HG02973 (cell line): ENCODE measurements around the gene GALNT16.

ENCODE experiments used
- ATAC-seq: cut with Tn5 transposase; IDR thresholded peaks from one replicate; pipeline ENCODE4 v1.9.1; 2021; ENCODE audit warnings: moderate library complexity; ENCODE audit not compliant: unreplicated experiment

GALNT16 gene

DNA sequence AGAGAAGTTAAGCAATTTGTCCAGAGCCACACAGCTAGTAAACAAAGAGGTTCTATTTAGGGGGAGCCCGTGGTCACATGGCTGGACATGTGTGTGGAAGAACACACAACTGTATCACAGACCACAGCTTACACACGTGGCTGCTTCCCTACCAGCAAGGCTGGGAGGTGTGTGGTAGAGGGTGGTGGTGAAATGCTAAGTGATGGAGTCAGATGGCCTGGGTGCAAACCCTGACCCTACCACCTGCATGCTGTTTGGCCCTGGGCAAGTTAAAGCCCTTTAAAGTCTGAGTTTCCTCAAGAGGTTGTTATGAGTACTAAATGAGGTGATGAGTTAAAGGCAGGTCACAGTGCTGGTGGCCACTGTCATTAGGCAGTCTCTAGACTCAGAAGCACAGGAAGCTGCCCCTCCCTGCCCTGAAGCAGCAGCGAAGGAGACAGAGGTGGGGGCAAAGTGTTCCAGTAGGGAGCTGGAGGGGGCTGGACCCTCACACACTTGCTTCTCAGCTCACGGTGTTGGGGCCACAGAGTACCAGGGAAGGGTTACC is 73.9 kb downstream of the GALNT16 start:
- no peak for ATAC-seq

- ATAC-seq, result no peak
Observed at GRCh38 chr14:69334576-69334975, 74.6 kb downstream of the GALNT16 start.

DNA sequence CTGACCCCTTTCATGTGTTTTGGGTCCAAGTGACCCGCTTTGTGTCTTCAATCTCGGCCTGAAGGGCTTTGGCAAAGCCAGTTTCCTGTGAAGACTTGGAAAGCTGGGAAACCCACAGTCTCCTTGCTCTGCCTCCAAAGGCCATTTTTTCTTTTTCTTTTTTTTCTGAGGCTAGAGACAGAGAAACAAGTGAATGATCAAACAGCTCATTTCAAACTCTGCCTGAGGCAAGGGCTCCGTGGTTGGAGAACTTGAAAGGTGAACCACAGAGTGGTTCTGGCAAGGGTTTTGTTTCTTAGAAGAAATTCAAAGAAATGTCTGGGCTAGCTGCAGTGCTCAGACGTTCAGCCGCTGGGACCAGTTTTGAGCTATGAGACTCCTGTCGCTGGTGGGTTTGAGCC is 75.4 kb downstream of the GALNT16 start:
- ATAC-seq, result no peak

DNA sequence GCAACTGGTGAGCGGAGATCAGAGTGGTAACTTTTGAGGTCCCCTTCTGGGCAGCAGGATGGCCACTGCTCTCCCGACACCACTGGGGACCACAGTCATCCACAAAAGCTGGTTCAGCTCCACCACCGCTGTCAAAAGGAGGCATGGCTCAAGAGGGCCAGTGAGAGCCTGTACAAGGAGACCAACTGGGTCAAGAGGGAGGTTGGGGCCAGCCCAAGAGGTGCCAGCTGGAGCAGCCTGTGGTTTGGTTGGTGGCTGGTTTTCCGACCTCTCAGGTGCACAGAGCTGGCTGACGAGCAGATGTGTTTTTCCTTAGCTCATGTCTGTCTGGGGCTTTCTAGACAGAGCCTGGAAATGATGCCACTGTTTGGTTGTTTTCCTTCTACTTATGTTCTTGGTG is 78.0 kb downstream of the GALNT16 start:
- no peak for ATAC-seq

DNA sequence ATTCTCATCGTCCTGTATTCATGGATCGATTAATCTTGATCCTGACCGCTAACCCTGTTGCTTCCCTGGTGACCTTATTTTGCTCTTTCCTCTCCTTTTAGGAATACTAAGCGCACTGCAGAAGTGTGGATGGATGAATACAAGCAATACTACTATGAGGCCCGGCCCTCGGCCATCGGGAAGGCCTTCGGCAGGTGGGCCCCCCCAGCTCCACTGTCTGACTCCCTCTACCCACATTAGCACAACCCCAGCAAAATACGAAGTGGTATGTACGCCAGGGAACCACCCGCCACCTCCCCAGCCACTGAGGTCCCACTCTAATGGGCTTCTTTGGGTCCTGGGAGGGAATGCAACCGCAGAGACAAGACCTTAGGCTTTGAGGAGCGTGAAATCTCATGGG is 79.5 kb downstream of the GALNT16 start:
- no peak for ATAC-seq

- ATAC-seq, result no peak
Observed at GRCh38 chr14:69342928-69343525, 83.1 kb downstream of the GALNT16 start.

DNA sequence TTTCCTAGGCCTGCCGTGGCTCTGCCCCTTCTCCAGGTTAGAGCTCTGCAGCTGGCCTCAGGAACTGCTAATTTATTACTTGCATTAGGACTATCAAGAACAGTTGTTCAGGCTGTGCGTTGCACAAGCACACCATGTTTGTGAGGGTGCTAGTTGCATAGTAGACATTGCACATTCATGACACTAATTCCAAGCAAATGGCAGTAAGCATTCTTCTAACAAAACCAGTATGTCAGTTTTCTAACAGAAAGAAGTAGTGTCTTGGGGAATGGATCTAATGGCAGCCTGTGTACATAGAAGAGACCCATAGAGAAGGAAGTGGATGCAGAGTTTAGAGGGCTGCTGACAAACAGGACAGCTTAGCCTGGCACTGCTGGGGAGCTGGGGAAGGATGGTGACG is 84.2 kb downstream of the GALNT16 start:
- ATAC-seq, result no peak

- no peak for ATAC-seq
Observed at GRCh38 chr14:69345402-69345801, 85.4 kb downstream of the GALNT16 start.

DNA sequence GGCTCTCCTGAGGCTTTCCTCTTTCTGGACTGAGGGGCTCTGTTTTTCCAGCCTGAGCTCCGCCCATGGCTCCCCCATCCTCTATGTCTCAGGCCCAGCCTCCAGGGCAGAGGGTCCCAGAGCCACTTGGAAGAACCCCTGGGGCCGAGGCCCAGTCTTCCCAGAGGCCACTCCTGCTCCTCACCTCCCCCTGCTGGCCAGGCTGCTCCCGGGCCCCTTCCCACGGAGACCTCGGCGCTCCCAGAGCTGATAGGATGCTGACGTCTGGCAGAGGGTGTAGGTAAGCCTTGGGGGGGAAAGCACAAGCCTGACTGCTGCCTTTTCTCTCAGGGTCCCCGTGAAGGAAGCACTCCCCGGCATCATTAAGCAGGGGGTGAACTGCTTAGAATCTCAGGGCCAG is 86.8 kb downstream of the GALNT16 start:
- ATAC-seq, result no peak

- no peak for ATAC-seq
Observed at GRCh38 chr14:69349091-69349777, 89.3 kb downstream of the GALNT16 start.

DNA sequence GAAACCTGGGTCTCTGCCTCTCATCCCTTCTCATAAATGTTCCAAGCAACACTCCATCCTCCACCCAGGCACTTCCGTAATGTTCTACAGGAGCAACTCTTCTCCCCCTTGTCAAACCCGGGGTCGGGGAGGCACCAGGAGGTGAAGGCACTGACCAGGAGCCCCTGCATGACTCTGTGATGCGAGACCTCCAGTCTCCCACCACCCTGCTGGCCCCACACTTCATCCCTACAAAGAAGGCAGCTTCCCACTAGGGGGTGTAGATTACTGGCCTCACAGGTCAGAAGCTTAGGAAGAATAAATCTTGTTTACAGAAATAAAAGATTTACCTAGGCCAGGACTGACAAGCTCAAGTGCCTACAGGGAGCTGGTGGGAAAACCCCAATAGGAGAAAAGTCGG is 90.9 kb downstream of the GALNT16 start:
- no peak for ATAC-seq

- no peak for ATAC-seq
Observed at GRCh38 chr14:69351385-69351784, 91.4 kb downstream of the GALNT16 start.

GRCh38 chr14:69351911-69352310 is 92.0 kb downstream of the GALNT16 start:
- no peak for ATAC-seq

DNA sequence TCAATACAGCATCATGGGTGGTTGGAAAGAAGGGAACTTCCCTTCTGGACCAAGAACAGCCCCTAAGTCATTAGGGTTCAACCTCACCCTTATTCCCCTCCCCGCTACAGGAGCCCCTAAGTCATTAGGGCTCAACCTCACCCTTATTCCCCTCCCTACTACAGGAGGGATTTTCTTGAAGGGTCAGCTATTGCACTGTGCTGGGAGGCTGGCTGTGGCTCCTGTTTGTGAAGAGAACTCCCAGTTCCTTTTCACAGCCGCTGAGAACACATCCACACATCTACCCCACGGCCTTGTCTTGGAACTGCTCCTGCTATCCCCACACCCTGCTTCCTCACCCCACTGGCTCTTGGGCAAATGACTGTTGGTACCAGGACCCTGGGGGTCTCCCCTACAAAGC is 93.2 kb downstream of the GALNT16 start:
- no peak for ATAC-seq

GRCh38 chr14:69354383-69355153 is 94.6 kb downstream of the GALNT16 start:
- peak; percentile 88 for ATAC-seq

GRCh38 chr14:69355154-69355597 is 95.2 kb downstream of the GALNT16 start:
- no peak for ATAC-seq

DNA sequence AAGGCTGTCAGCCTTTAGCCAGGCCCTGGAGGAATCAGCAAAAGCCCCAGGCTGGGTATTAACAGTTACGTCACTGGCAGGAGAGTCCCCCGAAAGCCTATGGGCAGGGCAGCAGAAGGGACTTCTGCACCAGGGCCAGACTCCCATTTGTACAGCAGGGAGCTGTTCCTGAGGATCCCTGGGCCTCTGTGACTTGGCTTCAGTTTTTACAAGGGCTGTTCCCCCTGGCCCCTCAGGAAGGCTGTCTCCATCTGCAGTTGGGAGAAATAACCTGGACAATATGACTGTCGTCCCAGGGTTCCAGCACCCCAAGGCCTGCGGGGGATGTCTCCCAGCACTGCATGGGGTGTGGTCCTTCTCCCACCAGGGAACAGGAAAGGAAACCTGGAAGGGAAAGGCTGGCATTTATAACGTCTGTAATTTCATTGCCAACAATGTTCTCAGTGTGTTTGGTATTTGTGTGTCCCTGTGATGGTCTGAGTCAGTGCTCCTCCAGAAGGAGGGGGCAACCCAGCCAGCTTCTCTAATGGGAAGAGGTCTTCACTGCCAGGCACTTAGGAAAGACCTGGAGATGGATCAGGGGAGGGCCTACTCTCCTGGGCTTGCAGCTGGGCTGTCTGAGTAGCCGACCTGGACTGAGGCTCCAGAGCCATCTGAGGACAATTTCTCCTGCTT is 95.8 kb downstream of the GALNT16 start:
- no peak for ATAC-seq

DNA sequence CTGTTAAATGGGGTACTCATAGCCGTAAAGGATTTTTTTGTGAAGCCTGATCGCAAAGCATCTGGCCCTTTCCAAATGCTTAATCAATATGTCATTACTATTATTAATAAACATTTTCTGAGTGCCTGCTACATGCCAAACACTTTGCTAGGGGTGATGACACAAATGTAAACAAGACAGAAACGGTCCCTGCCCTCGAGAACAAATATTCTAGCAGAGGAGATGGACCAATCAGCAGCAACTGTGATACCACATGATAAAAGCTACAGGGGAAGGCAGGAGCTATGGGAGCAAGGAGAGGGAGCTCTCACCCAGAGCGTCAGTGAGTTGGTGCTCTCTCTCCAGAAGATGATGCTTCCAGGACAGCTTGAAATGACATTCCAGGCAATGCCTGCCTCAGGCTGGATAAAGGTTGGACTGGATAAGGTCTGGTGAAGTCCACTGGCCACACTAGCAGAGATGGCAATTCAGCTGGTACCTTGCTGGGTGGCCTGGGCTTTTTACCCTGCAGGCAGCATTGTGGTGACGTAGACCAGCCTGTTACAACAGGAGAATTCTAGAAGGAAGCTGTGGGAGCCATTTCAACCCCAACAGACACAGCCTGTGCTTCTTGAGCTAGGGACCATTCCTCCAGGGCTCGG is 97.1 kb downstream of the GALNT16 start:
- no peak for ATAC-seq

DNA sequence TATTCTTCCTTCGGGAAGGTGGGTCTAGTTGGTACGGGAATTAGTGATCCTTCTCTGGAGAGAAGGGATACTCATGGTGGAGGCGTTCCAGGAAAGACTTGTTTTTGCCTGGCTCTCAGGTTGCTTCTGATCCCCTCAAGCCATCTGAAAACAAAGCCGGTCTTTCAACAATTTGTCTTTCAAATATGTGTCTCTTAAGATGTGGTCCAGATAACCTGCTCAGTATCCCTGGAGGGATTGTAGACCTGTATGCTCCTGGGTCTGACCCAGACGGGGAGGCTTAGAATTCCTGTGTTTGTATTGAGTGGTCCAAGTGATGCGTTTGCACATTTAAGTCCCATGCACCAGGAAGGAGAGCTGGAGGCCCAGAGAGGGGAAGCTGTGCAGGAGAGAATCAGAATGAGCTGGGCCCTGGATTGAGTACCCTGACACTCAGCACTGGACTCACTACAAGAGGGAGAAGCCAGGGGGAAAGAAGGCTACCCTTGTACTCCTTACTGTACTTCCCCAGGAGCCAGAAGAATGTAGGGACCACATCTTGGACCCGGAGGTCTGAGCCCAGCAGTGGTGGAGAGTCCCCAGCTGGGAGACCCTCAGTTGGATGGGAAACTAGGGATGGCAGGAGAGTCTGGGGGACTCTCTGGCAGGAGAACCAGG is 97.7 kb downstream of the GALNT16 start:
- ATAC-seq, result no peak

DNA sequence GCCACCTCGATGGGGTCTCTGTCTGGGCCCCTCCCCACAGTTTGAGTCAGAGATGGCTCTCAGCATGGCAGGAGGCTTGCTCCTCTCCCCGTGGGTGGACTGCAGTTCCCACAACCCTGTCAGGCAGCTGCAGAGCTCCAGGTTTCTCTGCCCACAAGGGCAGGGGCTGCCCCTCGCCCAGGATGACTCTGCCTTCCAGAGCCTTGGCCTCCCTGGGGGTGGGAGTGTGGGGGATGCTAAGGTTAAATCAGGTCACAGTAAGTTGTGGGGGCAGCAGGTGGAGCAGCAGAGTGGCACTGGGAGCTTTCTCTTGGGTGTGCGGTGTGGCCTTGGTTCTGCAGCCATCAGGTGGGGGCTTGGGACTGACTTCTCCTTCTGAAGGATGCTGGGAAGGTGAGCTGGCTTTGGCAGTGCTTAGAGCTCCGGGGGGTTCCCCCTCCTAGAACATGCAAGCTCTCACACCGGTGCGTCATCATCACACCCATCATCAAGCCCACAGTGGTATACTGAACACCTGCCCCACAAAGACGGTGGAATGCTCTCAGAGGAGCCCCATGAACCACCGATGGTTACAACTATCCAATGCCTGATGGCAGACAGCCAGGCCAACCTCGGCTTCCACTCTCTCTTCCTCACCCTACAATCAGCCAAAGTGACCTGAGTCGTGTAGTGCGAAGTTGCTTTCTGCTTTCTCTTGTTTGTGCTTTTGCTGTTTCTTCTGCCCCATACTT is 98.4 kb downstream of the GALNT16 start:
- ATAC-seq, result no peak
